ENCODE measurements around the gene INPP5J.
"Not testable (repeated sequence)": the region's sequence is repeated elsewhere in the genome, so short reads cannot be mapped to it uniquely, and the experiment has no call there.

Gene INPP5J

DNA sequence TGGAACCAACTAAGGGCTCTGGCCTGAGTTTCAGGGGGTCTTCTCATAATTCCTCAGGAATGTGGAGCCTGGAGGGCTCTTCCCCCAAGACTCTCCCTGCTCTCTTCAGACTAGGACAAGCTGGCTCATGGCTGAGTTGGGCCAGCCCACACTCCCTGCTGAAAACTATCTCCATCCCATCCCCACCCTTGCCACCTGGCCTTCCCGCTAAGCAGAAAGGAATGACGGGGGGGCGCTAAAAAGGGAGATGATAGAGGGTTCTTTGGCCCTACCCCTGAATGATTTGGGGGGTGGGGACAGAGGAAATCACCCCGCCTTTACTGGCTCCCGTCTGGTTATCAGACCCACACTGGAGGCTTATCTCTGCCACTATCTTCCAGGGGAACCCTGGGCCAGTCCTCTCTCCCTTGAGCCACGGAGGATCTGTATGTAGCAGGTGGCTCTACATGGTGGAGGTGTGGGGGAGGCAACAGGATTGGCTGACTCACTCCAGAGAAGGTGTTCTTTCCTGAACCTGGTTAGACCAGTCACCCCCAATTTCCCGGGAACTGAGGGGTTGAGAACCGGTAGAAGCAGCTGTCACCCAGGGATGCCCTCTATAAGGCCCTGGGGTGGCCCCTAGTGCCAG is 35.9 kb upstream of the INPP5J start:
- no peak for DNase-seq (ENCODE audit: low spot score)

DNA sequence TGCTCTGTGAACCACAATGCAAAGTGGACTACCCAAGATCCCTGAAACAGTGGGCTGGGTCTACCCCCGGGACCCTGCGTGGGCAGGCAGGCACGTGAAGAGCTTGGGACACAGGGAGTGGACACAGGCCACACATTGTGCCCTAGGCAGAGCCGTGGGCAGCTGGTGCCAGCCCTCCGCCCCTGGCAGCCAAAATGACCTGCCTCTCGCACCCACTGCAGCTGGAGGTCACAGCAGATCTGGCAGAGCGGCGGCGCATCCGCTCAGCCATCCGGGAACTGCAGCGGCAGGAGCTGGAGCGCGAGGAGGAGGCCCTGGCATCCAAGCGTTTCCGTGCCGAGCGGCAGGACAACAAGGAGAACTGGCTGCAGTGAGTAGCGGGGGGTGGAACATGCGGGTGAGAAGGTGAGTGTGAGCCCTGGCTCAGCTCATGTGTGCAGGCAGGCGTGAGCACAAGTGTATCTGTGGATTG is 35.0 kb upstream of the INPP5J start:
- no peak for DNase-seq (ENCODE audit: low spot score)

DNA sequence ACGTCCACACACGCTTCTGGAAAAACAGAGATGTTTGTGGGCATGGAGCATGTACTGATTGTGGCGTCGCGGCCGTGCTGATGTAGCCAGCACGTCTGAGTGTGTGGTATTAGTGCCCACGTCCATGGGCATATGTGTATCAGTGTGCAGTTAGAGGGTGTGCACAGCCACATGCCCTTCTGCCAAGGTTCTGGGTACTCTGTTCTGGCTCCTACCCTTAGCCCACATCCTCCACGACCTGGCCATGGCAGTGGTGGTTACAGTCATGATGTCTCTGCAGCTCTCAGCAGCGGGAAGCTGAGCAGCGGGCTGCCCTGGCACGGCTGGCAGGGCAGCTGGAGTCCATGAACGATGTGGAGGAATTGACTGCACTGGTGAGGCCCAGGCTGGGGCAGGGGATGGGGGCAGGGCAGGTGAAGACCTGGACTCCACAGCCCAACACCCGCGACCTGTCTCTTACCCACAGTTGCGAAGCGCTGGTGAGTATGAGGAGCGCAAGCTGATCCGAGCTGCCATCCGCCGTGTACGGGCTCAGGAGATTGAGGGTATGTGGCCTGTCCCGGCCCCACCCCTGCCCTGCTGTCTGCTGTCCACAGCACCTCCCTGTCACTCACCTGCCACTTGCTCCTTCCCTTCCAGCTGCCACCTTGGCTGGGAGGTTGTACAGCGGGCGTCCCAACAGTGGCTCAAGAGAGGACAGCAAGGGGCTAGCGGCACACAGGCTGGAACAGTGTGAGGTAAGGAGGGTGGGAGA is 34.4 kb upstream of the INPP5J start:
- no peak for DNase-seq (ENCODE audit: low spot score)

DNA sequence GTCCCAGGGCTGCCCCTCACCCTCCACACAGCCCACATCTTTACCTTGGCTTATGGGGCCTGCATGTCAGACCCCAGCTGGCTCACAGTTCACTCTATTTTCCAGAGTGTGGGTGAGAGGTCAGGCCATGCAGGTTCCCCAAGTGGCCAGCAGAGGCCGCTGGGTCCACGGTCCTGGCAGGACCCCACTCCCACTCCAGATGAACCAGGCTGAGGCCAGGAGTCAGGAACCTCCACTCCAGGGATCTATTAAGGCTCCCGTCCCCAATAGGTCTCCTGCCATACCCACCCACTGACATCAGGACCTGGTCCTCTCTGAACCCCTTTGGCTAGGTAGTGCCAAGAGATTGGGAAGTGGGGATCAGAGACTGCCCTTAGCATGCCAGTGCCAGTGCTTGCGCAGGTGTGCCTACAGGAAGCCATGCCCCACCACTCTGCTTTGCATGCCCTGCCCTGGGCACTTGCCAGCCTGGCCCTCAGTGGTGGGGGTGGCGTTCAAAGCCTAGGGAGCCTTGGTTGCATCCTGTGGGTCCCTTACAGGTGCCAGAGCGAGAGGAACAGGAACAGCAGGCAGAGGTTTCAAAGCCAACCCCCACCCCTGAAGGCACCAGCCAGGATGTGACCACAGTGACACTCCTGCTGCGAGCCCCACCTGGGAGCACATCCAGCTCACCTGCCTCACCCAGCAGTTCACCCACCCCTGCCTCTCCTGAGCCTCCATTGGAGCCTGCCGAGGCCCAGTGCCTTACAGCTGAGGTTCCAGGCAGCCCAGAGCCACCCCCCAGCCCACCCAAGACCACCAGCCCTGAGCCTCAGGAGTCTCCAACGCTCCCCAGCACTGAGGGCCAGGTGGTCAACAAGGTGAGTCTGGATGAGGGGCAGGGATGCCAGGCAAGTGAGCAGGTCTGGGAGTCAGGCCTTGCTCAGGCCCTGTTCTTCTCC is 33.3 kb upstream of the INPP5J start:
- no peak for DNase-seq (ENCODE audit: low spot score)

DNA sequence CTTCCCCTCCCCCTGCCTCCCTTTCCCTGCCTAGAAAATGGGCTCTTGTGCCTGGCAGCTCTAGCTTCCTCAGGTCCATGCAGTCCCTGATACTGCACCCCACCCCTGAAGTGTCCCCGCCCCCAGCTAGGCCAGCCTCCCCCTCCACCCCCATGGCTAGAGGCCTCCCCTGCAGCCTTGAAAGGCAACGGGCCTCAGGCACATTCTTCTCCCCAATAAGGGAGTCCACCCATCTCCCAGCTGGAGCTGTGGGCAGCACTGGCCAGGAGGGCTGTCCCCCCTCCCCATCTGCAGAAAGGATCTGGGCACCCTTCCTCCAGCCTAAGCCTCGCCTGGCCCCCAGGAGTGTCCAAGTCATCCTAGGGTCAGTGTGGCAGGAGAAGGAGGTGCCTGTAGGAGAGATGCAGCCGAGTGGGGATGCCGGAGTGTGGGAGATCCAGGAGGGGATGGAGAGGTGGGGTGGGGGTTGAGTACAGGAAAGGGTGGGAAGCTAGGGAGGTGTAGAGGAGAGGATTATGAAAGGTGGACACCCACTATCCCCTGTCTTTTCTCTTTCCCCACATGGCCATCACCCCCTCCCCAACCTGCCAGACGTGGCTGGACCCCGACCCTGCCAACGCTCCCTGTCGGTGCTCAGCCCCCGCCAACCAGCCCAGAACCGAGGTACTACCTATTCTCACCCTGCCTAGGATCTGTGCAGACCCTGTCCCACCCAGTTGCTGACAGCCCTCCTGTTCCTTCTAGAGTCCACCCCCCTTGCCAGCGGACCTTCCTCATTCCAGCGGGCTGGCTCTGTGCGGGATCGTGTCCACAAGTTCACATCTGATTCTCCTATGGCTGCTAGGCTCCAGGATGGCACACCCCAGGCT is 32.3 kb upstream of the INPP5J start:
- DNase-seq (ENCODE audit: low spot score) = no peak

DNA sequence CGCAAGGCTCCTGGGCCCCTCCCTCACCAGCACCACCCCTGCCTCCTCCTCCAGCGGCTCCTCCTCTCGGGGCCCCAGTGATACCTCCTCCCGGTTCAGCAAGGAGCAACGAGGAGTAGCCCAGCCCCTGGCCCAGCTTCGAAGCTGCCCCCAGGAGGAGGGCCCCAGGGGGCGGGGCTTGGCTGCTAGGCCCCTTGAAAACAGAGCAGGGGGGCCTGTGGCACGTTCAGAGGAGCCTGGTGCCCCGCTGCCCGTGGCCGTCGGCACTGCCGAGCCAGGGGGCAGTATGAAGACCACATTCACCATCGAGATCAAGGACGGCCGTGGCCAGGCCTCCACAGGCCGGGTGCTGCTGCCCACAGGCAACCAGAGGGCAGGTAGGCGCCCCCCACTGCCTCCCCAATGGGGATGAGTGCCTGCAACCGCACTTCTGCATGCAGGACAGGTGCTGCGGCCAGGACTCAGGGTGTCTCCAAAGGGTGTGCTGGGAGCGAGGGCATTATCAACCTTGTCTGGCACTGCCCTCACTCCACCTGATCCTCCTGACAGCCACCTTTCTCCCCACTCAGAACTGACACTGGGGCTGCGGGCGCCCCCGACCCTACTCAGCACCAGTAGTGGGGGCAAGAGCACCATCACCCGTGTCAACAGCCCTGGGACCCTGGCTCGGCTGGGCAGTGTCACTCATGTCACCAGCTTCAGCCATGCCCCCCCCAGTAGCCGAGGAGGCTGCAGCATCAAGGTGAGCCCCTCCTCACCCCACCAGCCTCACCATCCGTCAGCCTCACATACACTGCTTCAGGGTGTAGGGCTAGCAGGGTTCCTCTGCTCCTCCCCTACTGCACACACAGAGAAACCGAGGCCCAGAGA is 31.4 kb upstream of the INPP5J start:
- no peak for DNase-seq (ENCODE audit: low spot score)

DNA sequence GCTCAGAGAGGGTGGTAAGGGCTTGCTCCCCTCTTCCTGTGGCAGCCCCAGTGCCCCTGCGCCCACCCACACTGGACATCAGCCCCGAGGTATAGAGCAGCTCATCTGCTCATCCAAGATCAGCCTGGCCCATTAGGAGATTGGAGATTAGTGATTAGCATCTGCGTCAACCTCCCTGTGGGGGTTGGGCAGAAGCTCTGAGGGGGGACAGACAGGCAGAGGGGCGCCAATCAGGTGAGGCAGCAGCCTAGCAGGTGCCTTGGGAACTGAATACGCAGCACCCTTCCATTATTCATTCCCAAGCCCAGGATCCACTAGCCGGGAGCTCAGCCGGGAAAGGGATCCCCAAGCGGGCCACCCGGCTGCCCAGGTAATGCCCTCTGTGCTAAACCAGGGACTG is 30.6 kb upstream of the INPP5J start:
- no peak for DNase-seq (ENCODE audit: low spot score)

DNA sequence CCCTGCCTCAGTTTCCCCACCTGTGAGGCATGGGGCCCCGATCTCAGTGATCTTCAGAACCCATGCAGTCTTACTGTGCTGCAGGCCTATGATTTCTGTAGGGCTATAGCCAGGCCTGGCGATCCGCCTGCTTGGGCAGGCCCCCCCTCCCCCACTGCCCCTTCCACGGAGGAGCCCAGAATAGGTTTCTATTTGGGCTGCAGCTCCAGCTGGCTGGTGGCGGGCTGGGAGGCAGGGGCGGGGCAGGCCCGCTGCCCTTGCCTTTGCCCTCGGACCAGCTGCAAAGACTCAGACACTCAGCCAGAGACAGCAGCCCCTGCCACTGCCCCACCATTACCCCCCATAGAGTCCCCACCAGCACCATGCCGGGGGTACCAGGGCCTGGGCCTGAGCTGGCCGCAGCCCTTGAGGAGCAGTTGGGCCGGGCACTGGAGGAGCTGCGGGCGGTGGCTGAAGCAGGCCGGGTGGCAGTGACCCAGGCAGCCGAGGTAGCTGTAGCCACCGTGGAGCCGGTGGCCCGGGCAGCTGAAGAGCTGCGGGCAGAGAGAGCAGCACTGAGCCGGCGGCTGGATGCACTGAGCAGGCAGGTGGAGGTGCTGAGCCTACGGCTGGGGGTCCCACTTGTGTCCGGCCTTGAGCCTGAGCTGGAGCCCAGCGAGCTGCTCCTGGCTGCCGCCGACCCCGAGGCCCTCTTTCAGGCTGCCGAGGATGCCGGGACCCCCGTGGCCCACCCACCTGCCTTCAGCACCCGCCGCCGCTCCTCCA is 29.5 kb upstream of the INPP5J start:
- DNase-seq (ENCODE audit: low spot score) = no peak

DNA sequence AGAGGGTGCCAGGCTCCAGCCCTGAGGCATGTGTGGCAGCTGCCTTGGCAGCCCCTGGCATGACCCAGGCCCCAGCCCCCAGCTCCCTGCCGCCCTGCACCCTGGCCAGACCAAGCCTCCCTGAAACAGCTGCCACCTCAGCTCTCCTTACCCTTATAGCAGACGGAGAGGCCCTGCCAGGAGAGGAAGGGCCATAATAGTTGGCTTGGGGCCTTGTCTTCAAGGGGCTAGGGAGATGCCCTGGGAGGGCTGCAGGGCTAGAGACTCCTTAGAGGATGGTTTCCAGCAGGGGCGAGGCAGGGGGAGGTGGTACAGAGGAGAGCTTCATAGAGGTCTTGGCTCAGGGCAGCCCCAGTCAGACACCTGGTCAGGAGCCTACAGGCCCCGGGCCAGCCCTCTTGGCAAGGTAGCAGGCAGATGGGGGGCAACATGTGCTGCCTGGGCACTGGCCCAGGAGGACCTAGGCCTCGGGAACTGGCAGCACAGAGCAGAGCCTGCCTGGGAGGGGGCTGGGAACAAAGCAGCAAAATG is 28.7 kb upstream of the INPP5J start:
- DNase-seq (ENCODE audit: low spot score) = no peak

DNA sequence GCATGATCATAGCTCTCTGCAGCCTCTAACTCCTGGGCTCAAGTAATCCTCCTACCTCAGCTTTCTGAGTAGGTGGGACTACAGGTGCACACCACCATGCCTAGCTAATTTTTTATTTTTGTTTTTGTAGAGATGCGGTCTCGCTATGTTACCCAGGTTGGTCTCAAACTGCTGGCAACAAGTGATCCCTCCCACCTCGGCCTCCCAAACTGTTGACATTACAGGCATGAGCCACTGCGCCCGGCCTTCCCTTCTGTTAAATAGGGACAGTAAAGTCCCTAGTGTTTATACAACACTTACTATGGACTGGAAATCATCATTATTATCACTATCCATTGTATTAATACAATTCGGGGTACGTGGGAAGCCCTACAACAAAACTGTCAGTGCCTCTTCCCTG is 28.0 kb upstream of the INPP5J start:
- DNase-seq (ENCODE audit: low spot score) = no peak

DNA sequence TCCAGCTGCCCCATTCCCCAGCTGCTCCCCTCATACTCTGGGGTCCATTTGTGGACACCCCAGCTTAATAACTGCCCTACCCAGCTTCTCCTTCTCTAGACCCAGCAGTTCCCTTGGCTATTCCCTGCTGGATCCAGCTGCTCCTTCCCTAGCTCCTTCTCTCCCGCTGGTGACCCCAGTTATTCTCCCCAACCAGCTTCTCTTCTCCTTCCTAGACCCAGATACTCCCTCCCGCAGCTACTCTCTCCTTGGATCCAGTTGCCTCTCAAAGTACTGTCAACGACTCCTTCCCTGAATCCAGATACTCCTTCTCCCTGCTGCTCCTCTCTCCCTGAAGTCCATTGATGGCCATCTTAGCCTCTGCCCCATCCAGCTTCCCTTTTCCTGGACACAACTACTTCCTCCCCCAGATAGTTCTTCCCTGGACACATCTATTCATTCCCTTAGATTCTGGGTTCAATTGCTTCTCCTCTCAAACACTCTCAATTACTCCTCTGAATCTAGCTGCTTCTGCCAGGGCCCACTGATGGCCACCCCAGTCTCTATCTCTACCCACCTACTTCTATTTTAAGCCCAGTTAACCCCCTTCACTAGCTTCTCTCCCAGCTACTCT is 27.0 kb upstream of the INPP5J start:
- DNase-seq (ENCODE audit: low spot score) = no peak

DNA sequence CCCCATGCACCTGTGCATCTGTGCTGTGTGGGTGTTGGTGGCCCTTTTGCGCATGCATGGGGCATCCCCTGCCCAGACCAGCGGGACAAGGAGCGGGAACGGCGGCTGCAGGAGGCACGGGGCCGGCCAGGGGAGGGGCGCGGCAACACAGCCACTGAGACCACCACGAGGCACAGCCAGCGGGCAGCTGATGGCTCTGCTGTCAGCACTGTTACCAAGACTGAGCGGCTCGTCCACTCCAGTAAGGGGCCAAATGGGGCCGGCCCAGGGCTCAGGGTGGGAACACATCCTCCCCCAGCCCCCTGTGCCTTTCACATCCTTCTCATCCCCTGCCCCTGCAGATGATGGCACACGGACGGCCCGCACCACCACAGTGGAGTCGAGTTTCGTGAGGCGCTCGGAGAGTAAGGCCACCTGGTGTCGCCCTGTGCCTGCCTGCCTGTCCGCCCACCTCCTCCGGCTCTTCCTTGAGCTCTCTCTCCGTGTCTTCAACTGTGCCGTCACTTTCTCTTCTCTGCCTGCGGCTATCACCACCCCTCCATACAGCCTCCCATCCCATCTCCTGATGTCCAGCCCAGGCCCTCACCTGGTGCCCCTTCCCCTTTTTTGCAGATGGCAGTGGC is 26.0 kb upstream of the INPP5J start:
- no peak for DNase-seq (ENCODE audit: low spot score)

DNA sequence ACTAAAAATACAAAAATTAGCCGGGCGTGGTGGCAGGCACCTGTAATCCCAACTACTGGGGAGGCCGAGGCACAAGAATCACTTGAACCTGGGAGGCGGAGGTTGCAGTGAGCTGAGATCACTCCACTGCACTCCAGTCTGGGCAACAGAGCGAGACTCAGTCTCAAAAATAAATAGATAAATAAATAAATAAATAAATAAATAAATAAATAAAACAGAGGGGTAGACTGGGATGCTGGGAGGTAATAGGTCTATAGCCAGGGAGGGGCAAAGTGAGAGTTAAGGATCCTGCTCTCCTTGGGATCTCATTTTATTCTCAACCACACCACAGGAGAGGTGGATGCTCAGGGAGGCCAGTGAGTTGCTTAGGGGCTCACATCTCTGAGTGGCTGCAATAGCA is 25.2 kb upstream of the INPP5J start:
- not testable (repeated sequence) for DNase-seq (ENCODE audit: low spot score)

DNA sequence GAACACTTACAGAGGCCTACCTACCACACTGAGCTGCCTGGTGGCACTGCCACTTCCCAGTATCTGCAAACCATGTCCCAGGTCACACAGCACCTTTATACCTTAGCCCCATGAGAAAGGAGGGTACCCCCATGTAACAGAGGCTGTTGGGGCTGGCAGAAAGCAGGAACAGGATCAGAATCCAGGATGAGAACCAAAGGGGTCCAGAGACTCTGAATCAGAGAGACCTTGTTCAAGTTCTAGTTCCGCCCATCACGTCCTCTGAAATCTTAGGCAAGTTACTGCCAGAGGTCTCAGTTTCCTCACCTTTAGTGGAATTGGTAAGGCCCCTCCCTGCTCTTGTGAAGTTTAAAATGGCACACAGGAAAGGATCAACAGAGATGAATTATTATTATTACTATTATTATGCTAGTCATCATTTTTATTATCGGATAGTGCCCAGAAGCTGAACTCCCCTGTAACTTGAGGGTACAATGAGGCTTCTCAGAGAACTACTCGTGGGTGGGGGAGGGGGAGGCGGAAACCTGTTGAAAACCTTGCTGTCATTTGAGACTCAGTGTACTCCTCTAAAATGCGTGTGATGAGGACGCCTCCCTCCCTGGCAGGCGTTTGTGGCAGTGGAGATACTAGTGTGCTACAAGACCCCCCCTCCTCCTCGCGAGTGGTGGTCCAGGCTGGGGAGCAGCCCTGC is 24.7 kb upstream of the INPP5J start:
- DNase-seq (ENCODE audit: low spot score) = no peak

DNA sequence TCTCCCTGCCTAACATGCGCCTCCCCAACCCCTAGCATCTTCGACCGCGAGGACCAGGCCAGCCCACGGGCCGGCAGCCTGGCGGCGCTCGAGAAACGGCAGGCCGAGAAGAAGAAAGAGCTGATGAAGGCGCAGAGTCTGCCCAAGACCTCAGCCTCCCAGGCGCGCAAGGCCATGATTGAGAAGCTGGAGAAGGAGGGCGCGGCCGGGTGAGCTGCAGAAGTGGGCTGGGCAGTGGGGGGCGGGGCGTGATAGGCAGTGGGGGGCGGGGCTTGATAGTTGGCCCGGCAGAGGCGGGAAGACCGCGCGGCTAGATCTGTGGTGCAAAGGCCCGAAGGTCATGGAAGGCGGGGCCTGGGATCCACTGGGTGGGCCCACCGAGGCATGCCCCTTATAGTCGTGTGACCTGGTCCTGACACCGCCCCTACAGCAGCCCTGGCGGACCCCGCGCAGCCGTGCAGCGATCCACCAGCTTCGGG is 24.1 kb upstream of the INPP5J start:
- DNase-seq (ENCODE audit: low spot score) = no peak

DNA sequence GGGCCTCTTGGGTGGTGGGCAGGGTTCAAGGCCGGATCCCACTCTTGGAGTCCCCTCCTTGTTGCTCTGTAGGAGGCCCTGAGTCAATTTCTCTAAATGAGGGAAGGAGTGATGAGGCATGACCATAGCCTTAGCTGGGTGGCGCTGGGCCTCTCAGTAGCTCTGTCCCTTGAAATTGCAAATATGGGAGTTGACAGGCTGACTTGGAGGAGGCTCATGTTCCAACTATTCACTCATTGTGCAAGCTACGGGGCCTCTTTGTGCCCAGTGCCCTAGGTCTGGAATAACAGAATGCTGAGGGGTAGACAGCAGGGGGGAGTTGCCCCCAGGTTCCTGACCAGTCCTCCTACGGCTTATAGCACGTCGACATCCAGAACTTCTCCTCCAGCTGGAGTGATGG is 23.4 kb upstream of the INPP5J start:
- DNase-seq (ENCODE audit: low spot score) = no peak

DNA sequence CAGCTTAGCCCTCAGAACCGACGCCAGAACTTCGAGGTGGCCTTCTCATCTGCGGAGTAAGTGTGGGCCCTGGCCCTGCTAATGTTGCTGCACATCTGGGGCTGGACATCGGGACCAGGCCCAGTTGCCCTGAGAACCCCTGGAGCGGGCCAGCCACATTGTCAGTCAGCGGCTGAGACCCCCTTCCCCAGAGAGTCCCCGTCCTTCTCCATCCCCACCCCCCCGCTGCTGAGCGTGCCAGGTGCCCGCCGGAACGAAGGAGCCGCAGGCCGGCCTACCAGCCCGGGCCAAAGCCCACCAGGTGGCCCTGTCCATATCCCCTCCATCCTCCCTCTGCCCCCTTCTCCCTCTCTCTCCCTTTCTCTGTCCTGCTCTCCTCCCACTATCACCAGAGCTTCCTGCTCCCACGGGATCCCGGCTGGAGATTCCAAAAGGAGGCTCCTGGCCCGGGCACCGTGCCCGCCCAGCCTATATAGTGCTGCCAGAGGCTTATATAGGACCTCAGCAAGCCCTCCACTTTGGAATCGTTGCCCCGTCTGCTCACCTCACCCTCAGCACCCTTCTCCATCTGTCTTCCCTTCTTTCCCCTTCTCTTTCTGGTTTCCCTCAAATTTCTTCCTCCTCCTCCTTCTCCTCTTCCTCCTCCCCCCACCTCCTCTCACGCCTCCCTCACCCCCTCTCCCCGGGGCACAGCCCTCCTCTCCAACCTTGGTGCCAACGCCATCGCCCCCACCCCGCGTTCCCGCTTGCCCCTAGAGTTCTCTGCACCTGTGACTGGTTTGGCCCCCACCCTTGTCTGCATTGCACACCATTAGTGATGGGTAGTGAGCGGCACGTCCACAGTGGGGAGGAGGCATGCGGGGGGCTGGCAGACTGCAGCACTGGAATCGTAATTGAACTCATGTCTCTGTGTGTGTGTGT is 22.7 kb upstream of the INPP5J start:
- no peak for DNase-seq (ENCODE audit: low spot score)
